ENCODE measurements around the gene RNU7-1.

The RNU7-1 gene

GRCh38 chr12:6963016-6963731 lies 19.6 kb downstream of the RNU7-1 start:
- DNase-seq (ENCODE audit: low read depth in 2 of 3, low spot score in 2 of 3), result no peak

- DNase-seq (ENCODE audit: low read depth in 2 of 3, low spot score in 2 of 3), result no peak
Observed at GRCh38 chr12:6963791-6964413, 20.3 kb downstream of the RNU7-1 start.

- no peak for DNase-seq (ENCODE audit: low read depth in 2 of 3, low spot score in 2 of 3)
Observed at GRCh38 chr12:6964605-6965025, 21.0 kb downstream of the RNU7-1 start.

DNA sequence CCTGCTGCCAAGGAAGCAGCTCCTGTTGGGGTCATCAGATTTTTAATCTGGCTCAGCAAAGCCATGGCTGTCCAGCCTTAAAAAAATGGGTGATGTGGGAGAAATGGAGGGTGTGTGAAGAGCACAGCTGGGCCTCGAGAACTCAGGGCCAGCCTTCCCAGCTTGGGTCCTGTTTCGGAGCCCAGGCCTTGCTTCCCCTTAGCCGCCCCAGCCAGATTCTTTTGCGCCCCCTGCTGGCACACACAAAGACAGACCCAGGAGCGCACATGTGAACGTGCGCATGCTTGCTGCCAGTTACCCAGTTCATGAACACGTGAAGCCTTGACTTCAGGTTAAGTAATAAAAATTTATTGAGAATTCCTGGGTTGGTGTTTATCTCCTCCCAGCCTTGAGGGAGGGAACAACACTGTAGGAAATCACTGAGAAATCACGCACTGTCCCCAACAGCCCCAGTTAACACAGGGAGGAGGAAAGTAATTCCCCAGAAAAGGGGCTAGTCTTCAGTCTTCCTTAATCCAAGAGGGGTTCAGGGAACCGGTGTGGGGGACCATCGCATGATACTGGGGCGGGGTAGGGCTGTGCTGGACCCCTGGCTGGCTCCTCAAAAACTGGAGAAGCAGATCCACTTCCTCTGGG lies 21.5 kb downstream of the RNU7-1 start:
- no peak for DNase-seq (ENCODE audit: low read depth in 2 of 3, low spot score in 2 of 3)

GRCh38 chr12:6965714-6966113 lies 22.1 kb downstream of the RNU7-1 start:
- no peak for DNase-seq (ENCODE audit: low read depth in 2 of 3, low spot score in 2 of 3)

DNA sequence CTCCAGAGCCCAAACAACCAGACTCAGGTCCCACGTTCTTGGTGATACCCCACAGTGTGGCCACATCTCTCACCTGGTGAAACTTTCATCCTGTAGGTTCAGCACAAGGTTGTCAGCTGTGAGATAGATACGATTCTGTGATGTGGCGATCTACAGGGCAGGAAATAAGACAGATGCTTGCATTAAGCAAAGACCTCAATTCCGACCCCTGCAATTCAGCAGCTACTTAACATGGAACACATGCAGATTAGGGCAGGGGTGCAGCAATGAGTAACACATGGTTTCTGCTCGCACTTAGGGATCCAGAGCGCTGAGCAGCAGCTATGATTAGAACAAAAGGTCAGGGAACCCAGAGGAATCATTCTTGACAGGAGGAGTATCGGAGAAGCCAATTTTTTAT lies 22.7 kb downstream of the RNU7-1 start:
- no peak for DNase-seq (ENCODE audit: low read depth in 2 of 3, low spot score in 2 of 3)

DNA sequence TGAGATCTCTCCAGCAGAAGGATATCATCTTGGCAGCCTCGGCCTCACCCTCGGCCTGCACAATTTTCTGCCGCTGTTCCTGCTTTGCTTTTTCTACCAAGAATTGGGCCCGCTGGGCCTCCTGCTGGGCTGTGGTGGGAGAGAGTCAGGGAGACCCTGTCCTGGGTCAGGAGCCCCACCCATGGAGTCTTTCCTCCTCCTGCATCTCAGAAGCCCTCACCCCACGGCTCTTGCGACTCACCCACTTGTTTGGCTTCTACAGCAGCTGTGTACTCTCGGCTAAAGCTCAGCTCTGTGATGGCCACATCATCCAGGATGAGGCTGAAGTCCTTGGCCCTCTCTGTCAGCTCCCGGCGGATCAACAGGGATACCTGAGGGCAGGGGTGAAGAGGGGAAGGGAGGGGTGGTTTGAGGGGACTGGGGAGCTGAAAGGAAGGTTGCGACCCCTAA lies 24.1 kb downstream of the RNU7-1 start:
- no peak for DNase-seq (ENCODE audit: low read depth in 2 of 3, low spot score in 2 of 3)

DNA sequence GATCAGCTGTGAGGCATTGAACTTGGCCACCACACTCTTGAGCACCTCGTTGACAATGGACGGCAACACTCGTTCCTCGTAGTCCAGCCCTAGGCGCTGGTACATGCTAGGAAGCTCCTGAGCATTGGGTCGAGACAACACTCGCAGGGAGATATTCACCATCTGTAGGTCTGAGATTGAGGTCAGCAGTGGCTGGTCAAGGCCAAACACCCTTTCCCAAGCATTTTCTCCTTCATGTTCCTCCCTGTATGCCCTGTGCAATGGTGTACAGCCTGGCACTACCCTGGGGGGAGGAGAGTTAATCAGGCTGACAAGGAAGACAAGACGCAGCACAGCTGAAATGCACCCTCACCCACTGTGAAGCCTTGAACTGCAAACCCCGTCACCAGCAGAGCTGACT lies 24.8 kb downstream of the RNU7-1 start:
- DNase-seq (ENCODE audit: low read depth in 2 of 3, low spot score in 2 of 3), result no peak

- DNase-seq (ENCODE audit: low read depth in 2 of 3, low spot score in 2 of 3), result no peak
Observed at GRCh38 chr12:6970096-6970527, 26.5 kb downstream of the RNU7-1 start.

DNA sequence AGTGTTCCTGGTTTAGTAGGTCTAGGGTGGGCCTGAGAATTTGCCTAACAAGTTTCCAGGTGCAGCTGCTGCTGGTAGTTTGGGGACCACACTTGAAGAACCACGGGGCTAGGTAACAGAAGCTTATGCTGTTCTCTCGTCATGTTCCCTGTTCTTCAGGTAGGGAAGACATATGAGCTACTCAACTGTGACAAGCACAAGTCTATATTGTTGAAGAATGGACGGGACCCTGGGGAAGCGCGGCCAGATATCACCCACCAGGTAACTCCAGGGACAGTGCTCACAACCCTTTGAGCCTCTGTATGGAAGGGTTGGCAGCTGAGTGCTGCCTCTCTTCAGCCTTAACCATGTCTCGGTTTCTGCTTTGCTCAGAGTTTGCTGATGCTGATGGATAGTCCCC lies 30.6 kb downstream of the RNU7-1 start:
- no peak for DNase-seq (ENCODE audit: low read depth in 2 of 3, low spot score in 2 of 3)

GRCh38 chr12:6975297-6976032 lies 31.8 kb downstream of the RNU7-1 start:
- DNase-seq (ENCODE audit: low read depth in 2 of 3, low spot score in 2 of 3), result no peak

- DNase-seq (ENCODE audit: low read depth in 2 of 3, low spot score in 2 of 3), result no peak
Observed at GRCh38 chr12:6977653-6978052, 34.0 kb downstream of the RNU7-1 start.

GRCh38 chr12:6978188-6978587 lies 34.6 kb downstream of the RNU7-1 start:
- no peak for DNase-seq (ENCODE audit: low read depth in 2 of 3, low spot score in 2 of 3)

DNA sequence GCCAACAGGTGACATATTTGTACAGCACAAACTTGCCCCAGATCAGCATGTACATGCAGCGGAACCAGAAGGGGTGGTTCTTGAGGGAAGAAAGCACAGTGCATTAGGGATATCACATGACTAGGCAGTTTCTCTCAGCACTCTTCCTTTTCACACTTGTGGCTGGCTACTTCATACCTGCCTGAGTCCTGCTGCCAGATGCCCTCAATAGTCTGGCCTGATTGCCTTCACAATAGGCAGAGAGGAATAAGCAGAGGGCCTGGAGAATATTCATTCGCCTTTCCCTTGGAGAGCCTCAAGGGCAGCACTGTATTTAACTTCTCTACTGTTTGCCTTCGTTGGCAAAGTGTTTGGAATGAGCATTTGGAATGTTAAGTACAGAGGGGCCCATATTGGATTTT lies 35.0 kb downstream of the RNU7-1 start:
- no peak for DNase-seq (ENCODE audit: low read depth in 2 of 3, low spot score in 2 of 3)

- DNase-seq (ENCODE audit: low read depth in 2 of 3, low spot score in 2 of 3), result no peak
Observed at GRCh38 chr12:6979021-6979420, 35.4 kb downstream of the RNU7-1 start.

GRCh38 chr12:6979453-6979852 lies 35.8 kb downstream of the RNU7-1 start:
- no peak for DNase-seq (ENCODE audit: low read depth in 2 of 3, low spot score in 2 of 3)

DNA sequence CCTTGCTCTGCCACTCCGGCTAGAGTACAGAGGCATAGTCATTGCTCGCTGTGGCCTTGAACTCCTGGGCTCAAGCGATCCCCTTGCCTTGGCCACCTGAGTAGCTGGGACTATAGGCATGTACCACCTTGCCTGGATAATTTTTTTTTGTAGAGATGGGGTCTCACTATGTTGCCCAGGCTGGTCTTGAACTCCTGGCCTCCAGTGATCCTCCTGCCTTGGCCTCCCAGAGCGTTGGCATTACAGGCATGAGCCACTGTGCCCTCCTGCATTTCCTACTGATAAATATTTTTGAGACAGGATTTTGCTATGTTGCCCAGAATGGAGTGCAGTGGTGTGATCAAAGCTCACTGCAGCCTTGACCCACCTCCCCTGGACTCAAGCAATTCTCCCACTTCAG lies 36.5 kb downstream of the RNU7-1 start:
- DNase-seq (ENCODE audit: low read depth in 2 of 3, low spot score in 2 of 3), result no peak

DNA sequence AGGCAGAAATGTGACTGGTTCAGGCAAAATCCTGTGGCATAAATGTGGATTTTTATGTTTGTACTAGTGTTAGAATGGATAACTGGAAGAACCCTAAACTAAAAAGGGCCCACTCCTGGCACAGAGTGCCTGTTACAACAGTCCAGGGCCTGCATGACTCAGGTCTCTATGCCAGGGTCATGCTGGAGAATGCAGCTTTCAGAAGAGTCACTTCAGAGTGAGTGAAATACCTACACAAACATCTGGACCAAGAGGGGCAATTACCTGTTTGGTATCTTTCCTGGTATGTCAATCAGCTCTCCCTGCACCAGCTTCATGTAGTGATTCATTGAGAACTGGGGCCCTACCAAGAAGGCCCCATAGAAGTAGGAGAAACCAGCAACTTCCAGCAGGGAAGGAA lies 37.1 kb downstream of the RNU7-1 start:
- no peak for DNase-seq (ENCODE audit: low read depth in 2 of 3, low spot score in 2 of 3)

GRCh38 chr12:6981152-6982052 lies 37.8 kb downstream of the RNU7-1 start:
- no peak for DNase-seq (ENCODE audit: low read depth in 2 of 3, low spot score in 2 of 3)

DNA sequence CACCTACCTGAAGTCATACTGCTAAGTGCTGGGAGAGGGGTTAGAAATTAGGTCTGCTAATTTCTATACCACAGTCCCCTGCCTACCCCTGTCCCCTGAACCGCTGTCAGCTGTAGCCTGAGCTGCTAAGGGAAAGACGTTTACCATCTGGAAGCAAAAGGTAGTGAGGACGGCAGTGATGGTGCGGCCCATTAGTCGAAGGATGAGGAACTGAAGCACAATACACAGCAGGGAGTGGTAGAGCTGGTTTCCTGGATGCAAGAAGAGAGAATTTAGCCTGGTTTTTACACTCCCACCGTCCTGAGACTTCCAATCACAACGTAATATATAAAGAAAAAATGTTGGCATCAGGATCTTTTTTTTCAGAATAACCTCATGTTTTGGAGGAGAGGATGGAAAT lies 38.9 kb downstream of the RNU7-1 start:
- DNase-seq (ENCODE audit: low read depth in 2 of 3, low spot score in 2 of 3), result no peak

Measured in activated CD8-positive, alpha-beta memory T cell treated with anti-CD3 and anti-CD28 coated beads for 48 hours (primary cell).